Hepatocyte (in vitro differentiated cells): ENCODE measurements around the gene FOXK1.

ENCODE experiments used
- CTCF ChIP-seq: fragments of 200-600 bp; sonication (generic); IDR thresholded peaks from 2 replicates; pipeline ENCODE4 v1.5.1; 2016; ENCODE audit warnings: antibody characterized with exemption, mild to moderate bottlenecking; ENCODE audit not compliant: poor library complexity
- EZH2 ChIP-seq: fragments of 200-600 bp; sonication (generic); IDR thresholded peaks from 2 replicates; pipeline ENCODE4 v1.6.1; 2016; ENCODE audit warnings: antibody characterized with exemption, mild to moderate bottlenecking, borderline replicate concordance
- EZH2phosphoT487 ChIP-seq: fragments of 200-600 bp; sonication (generic); IDR thresholded peaks from one replicate; pipeline ENCODE4 v1.6.1; 2018; ENCODE audit warnings: antibody characterized with exemption, mild to moderate bottlenecking, low read depth, moderate library complexity; ENCODE audit not compliant: unreplicated experiment, severe bottlenecking

GRCh38 chr7:4665661-4666060, 16.4 kb upstream of the FOXK1 start:
- TF ChIP-seq CTCF, result no peak
- TF ChIP-seq EZH2phosphoT487, result no peak
- no peak for TF ChIP-seq EZH2
